Left ventricle myocardium inferior (tissue), 1 donor: ENCODE measurements around the gene LRP1B. TPM values are rescaled to one million over a fixed set of nuclear protein-coding genes. Genes with fewer than 3 reads are reported as not detected.

Experiments
- DNase-seq: peaks from one replicate; pipeline ENCODE4 v3.0.0-alpha.2; 2020
- H3K27ac ChIP-seq: fragments of 200-600 bp; replicated peaks from 2 replicates; pipeline ENCODE4 v1.8.0; 2021
- H3K27me3 ChIP-seq: fragments of 200-600 bp; 2 replicates; pipeline ENCODE4 v1.8.0; 2021; ENCODE audit warnings: low read depth
- H3K36me3 ChIP-seq: fragments of 200-600 bp; 2 replicates; pipeline ENCODE4 v1.8.0; 2021
- H3K4me1 ChIP-seq: fragments of 200-600 bp; 2 replicates; pipeline ENCODE4 v1.8.0; 2021
- H3K4me3 ChIP-seq: fragments of 200-600 bp; 2 replicates; pipeline ENCODE4 v1.8.0; 2021; ENCODE audit warnings: mild to moderate bottlenecking, moderate library complexity
- H3K9me3 ChIP-seq: fragments of 200-600 bp; replicated peaks from 2 replicates; pipeline ENCODE4 v1.8.0; 2021
- intact Hi-C: fragments of 100-400 bp; cut with micrococcal nuclease; formaldehyde crosslinking; loops from one replicate; pipeline ENCODE4 v1.11.0; 2022
- total RNA-seq: library from RNA; stranded (reverse); fragmentation: NEBNext Ultra II Directional; extraction: Animal tissue kit (Norgen Biotek cat#: 25700); gene quantifications from one replicate; pipeline ENCODE4 v1.2.1, GENCODE V29; 2021
- TF ChIP-seq, protein P1 (sequence below): fragments of 200-600 bp; IDR thresholded peaks from 2 replicates; pipeline ENCODE4 v1.8.0; 2021; ENCODE audit warnings: antibody characterized with exemption, mild to moderate bottlenecking, borderline replicate concordance
- donor health status: DM: no; HTN: yes; CAD: no; lungs with severe emphysema.

LRP1B gene
- total RNA-seq, 1 donor from 2014 or later, result 0.08 TPM

DNA sequence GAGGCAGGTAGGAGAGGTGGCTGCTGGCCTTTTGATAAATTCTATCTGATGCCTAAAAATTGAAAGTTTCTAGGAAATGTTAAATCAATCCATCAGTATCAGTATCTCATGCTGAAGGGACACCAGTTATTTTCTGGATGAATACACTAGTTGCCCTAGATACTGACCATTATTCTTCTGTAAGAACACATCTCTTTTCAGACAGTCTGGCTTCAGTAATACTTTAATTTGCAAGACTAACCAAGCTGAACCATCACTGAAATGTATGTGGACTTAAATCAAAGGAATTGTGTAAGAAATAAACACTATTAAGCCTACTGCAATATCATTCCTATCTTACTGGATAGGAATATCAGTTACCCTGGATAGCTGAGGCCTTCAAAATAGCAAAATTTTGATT, 1546.3 kb downstream of the LRP1B start:
- H3K27me3 ChIP-seq, result no peaks in the 10 kb centered on the region
- H3K4me3 ChIP-seq, result no peak overlapping the region
- no peak for DNase-seq

DNA sequence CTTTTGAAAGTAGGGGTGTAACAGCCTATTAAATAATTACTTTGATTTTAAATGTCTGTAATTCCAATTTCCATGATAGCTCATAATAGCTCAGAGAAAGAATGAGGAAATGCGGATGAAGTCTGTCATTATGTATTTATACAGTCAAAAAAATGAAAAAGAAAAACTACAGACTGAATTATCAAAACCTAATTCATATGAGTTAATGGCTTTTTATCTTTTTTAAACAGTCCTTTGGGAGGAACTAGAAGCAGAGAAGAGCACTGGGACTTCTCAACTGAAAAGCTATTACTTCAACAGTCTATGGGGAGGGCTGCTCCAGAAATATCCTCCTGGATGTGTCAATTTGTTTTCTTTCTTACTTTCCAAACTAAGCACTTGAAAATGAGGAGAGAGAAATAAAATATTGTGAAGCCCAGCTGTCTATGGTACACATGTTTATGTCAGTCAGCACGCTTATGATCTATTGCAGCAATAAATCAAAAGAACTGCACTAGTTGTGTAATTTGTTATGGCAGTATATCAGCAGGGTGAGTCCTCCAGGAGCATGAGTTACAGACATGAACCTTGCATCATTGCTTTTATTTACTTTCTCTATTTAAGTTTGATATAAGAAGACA, 1550.2 kb downstream of the LRP1B start:
- DNase-seq, result no peak
- no peak overlapping the region for H3K4me3 ChIP-seq
- no peaks in the 10 kb centered on the region for H3K36me3 ChIP-seq
- H3K27me3 ChIP-seq, result no peaks in the 10 kb centered on the region
- no peaks in the 10 kb centered on the region for H3K4me1 ChIP-seq
- TF ChIP-seq, protein P1, sequence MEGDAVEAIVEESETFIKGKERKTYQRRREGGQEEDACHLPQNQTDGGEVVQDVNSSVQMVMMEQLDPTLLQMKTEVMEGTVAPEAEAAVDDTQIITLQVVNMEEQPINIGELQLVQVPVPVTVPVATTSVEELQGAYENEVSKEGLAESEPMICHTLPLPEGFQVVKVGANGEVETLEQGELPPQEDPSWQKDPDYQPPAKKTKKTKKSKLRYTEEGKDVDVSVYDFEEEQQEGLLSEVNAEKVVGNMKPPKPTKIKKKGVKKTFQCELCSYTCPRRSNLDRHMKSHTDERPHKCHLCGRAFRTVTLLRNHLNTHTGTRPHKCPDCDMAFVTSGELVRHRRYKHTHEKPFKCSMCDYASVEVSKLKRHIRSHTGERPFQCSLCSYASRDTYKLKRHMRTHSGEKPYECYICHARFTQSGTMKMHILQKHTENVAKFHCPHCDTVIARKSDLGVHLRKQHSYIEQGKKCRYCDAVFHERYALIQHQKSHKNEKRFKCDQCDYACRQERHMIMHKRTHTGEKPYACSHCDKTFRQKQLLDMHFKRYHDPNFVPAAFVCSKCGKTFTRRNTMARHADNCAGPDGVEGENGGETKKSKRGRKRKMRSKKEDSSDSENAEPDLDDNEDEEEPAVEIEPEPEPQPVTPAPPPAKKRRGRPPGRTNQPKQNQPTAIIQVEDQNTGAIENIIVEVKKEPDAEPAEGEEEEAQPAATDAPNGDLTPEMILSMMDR, result no peak
- no peak overlapping the region for H3K27ac ChIP-seq
- intact Hi-C loops, result no loop called here
- no peaks in the 10 kb centered on the region for H3K9me3 ChIP-seq

More for the DNA sequence above, 1546.3 kb downstream of the LRP1B start:
- H3K4me1 ChIP-seq, result no peaks in the 10 kb centered on the region
- no peaks in the 10 kb centered on the region for H3K36me3 ChIP-seq
- TF ChIP-seq, protein P1, result no peak
- H3K9me3 ChIP-seq, result no peaks in the 10 kb centered on the region
- intact Hi-C loops, result no loop called here
- H3K27ac ChIP-seq, result no peak overlapping the region

DNA sequence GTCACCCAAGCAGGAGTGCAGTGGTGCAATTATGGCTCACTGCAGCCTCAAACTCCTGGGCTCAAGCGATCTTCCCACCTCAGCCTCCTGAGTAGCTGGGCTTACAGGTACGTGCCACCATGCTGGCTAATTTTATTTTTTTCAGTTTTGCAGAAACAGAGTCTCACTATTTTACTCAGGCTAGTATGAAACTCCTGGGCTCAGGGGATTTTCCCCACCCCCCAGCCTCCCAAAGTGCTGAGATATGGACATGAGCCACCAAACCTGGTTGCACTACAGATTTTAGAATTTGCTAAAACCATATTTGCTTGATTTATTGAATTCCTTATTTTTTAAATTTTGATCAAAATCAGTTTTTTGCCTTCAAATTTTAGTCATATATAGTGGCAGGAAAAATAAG, 1553.4 kb downstream of the LRP1B start:
- intact Hi-C loops, result no loop called here
- Histone ChIP-seq H3K4me3 (no peak overlapping the region), H3K27me3 (no peaks in the 10 kb centered on the region), H3K36me3 (no peaks in the 10 kb centered on the region), H3K9me3 (no peaks in the 10 kb centered on the region), H3K27ac (no peak overlapping the region), H3K4me1 (no peaks in the 10 kb centered on the region)
- DNase-seq, result no peak
- TF ChIP-seq, protein P1, result no peak

DNA sequence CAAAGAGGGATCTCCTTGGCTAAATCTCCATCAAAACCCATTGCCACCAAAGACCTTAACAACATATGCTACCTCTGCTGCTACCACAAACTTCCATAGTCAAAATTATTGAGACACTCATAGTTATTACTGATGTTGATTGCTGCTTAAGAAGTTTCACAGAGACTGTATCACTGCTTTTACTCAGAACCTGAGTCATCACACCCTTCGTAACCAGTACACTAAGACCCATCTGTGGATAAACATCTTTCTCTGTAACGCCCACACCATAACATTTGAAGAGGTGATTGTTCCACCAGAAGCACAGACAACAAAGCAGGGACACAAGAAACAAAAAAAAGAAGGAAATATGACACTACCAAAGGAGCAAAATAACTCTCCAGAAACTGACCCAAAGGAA, 1563.1 kb downstream of the LRP1B start:
- no peak for DNase-seq
- intact Hi-C loops, result no loop called here
- no peaks in the 10 kb centered on the region for H3K36me3 ChIP-seq
- no peaks in the 10 kb centered on the region for H3K4me1 ChIP-seq
- TF ChIP-seq, protein P1, result no peak
- no peak overlapping the region for H3K27ac ChIP-seq
- H3K4me3 ChIP-seq, result no peak overlapping the region
- H3K27me3 ChIP-seq, result no peaks in the 10 kb centered on the region
- H3K9me3 ChIP-seq, result peaks cover 15% of the 10 kb centered on the region

DNA sequence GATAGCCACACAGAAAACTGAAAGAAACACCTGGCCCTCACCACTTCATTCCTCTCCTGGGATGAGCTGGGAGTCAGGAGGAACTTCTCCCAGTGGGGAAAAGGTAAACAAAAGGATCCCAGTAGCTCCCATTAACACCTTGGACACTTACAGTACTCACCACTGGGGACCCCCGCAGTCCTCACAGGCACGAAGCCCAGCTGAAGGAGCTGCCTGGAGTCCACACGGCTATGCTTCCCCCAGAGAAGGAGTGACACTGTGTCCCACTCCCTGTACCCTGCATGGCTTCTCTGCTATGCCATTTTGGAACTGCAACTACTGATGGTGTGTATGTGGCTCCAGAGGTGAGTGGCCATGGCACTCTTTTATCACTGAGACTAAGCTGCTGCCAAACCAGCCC, 1565.1 kb downstream of the LRP1B start:
- no peaks in the 10 kb centered on the region for H3K36me3 ChIP-seq
- H3K9me3 ChIP-seq, result peaks cover 15% of the 10 kb centered on the region
- H3K27me3 ChIP-seq, result no peaks in the 10 kb centered on the region
- TF ChIP-seq, protein P1, result no peak
- intact Hi-C loops, result no loop called here
- no peak overlapping the region for H3K4me3 ChIP-seq
- no peak overlapping the region for H3K27ac ChIP-seq
- no peak for DNase-seq
- H3K4me1 ChIP-seq, result no peaks in the 10 kb centered on the region
